NB4 (cell line): ENCODE results near the gene GPANK1.

Source experiments
- POLR2A ChIP-seq: IDR thresholded peaks from 2 replicates; pipeline ENCODE4 v1.6.1; 2011; ENCODE audit warnings: mild to moderate bottlenecking; ENCODE audit not compliant: insufficient read length; ENCODE audit errors: extremely low read depth
- TF ChIP-seq, protein P1 (sequence below): IDR thresholded peaks from one replicate; pipeline ENCODE4 v1.5.1; 2012; ENCODE audit warnings: low read depth, low read length

DNA sequence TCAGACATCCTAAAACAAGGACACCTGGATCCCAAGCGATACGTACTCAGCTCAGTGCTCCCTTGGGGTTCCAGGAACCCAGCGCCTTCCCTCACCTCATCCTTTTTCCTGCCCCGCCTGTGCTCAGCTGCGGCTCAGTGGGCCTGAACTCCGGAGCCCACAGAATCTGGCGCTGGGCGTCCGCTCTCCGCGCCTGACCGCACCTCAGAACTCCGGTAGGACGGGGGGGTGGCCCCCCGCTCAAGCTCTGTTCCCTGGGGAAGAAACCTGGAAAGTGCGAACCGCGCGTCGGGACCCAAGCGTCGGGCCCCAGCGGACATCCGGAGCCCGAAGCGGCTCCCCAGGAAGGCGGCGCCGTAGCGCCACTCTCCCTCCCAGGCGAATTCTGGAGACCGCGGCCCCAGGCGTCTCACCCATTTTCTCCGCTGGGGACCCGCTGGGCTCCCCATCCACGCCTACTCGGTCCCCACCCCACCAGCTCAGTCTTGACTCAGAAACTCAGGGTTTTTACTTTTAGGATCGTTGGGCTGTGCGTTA is 16.4 kb upstream of the GPANK1 start:
- TF ChIP-seq, protein P1, sequence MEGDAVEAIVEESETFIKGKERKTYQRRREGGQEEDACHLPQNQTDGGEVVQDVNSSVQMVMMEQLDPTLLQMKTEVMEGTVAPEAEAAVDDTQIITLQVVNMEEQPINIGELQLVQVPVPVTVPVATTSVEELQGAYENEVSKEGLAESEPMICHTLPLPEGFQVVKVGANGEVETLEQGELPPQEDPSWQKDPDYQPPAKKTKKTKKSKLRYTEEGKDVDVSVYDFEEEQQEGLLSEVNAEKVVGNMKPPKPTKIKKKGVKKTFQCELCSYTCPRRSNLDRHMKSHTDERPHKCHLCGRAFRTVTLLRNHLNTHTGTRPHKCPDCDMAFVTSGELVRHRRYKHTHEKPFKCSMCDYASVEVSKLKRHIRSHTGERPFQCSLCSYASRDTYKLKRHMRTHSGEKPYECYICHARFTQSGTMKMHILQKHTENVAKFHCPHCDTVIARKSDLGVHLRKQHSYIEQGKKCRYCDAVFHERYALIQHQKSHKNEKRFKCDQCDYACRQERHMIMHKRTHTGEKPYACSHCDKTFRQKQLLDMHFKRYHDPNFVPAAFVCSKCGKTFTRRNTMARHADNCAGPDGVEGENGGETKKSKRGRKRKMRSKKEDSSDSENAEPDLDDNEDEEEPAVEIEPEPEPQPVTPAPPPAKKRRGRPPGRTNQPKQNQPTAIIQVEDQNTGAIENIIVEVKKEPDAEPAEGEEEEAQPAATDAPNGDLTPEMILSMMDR = peak; percentile 26
- TF ChIP-seq POLR2A = no peak
